AG04450 (cell line): ENCODE data around the gene ANKRD9. TPM values are rescaled to one million over a fixed set of nuclear protein-coding genes. Genes with fewer than 3 reads are reported as not detected.

Source experiments
- CTCF ChIA-PET: fragments of 300-600, 350-600 bp; formaldehyde crosslinking; extraction: SDS; loops from one replicate; lab custom pipeline; 2022; ENCODE audit warnings: antibody characterized with exemption, inconsistent platforms; lab: Charles Lee
- POLR2A ChIA-PET: fragments of 350-600 bp; formaldehyde crosslinking; extraction: SDS; loops from one replicate; lab custom pipeline; 2021; ENCODE audit warnings: antibody characterized with exemption, inconsistent platforms; lab: Yijun Ruan, JAX
- DNase-seq: peaks from one replicate; pipeline ENCODE4 v3.0.0-alpha.2; 2011; ENCODE audit warnings: low read depth, low spot score
- H3K27ac ChIP-seq: one replicate; pipeline ENCODE4 v1.5.1; 2012; ENCODE audit warnings: low read depth, low read length, control low read depth
- H3K27me3 ChIP-seq: one replicate; pipeline ENCODE4 v1.6.0; 2012; ENCODE audit warnings: low read length; ENCODE audit not compliant: control insufficient read depth, insufficient read depth
- H3K4me3 ChIP-seq: 2 replicates; pipeline ENCODE4 v1.5.1; 2011; ENCODE audit warnings: mild to moderate bottlenecking, low read depth, low read length, control low read depth
- H3K9me3 ChIP-seq: 2 replicates; pipeline ENCODE4 v1.5.1; 2012; ENCODE audit warnings: low read length; ENCODE audit not compliant: control insufficient read depth, insufficient read depth
- polyA minus RNA-seq: library from RNA; depleted of rRNA, polyadenylated mRNA; stranded (reverse); fragments of >200 nt; gene quantifications from 2 replicates; pipeline ENCODE4 v1.2.3, GENCODE V29; 2011; rRNA and poly(A)+ RNA removed
- polyA plus RNA-seq: library from polyadenylated mRNA; depleted of rRNA; stranded (reverse); fragments of >200 nt; gene quantifications from 2 replicates; pipeline ENCODE4 v1.2.3, GENCODE V29; 2011; rRNA removed
- TF ChIP-seq, protein P1 (sequence below): IDR thresholded peaks from 2 replicates; pipeline ENCODE4 v1.5.1; 2011; ENCODE audit warnings: low read depth, low read length, control low read depth, inconsistent platforms

ANKRD9 gene, protein sequence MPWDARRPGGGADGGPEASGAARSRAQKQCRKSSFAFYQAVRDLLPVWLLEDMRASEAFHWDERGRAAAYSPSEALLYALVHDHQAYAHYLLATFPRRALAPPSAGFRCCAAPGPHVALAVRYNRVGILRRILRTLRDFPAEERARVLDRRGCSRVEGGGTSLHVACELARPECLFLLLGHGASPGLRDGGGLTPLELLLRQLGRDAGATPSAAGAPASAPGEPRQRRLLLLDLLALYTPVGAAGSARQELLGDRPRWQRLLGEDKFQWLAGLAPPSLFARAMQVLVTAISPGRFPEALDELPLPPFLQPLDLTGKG
- polyA plus RNA-seq: 4.0 and 5.8 TPM in 2 replicates
- 2.8 TPM in 2 replicates for polyA minus RNA-seq

DNA sequence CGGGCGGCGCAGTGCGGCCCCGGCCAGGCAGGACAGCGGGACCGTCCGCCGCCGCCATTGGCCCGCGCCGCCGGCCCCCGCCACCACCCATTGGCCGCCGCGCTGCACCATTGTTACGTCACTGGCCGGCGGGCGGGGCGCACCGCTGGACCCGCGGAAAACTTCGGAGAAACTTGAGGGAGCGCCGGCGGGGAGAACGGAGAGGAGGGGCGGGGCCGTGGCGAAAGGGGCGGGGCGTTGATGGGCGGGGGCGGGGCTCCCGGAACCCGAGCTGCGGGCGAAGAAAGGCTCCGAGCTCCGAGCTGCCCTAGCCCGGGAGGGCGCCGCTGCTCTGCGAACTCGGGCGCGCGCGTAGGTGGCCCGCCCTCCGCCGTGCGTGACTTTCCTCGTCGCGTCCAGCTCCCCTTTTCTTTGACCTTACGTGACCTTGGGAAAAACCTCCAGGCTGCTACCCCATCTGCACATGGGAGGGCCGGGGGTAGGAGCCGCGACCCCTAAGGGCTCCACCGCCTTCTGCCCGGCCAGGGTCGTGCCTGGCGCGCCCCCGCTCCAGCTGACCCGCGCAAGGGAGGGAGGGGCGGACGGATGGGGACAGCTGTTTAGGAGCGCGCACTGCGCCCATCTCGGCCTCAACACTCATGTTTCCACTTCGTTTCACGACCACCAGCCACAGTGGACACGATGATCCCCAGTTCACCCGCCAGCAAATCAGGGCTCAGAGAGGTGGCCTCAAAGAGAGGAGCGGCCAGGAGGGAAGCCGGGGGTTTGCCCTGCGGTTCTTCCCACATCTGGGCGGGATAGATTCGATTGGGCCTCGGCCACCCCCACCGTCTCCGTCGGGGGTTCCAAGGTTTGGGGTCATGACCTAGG, at the start of gene ANKRD9:
TSS of gene ANKRD9 (minus strand) at position 31 of the 870 bp plus-strand sequence. CDS start 1,887 bp downstream, outside the sequence.
- ChIA-PET CTCF (interaction anchor here (0.5 to 2.9 kb wide), 2 partner anchors 31 to 73 kb away, joined by 3 to 15 read pairs; no protein-coding TSS in a partner anchor), POLR2A (interaction anchor here (0.5 to 0.6 kb wide), 2 partner anchors 160 to 887 kb away, joined by 3 to 4 read pairs; no protein-coding TSS in a partner anchor)
- TF ChIP-seq, protein P1, sequence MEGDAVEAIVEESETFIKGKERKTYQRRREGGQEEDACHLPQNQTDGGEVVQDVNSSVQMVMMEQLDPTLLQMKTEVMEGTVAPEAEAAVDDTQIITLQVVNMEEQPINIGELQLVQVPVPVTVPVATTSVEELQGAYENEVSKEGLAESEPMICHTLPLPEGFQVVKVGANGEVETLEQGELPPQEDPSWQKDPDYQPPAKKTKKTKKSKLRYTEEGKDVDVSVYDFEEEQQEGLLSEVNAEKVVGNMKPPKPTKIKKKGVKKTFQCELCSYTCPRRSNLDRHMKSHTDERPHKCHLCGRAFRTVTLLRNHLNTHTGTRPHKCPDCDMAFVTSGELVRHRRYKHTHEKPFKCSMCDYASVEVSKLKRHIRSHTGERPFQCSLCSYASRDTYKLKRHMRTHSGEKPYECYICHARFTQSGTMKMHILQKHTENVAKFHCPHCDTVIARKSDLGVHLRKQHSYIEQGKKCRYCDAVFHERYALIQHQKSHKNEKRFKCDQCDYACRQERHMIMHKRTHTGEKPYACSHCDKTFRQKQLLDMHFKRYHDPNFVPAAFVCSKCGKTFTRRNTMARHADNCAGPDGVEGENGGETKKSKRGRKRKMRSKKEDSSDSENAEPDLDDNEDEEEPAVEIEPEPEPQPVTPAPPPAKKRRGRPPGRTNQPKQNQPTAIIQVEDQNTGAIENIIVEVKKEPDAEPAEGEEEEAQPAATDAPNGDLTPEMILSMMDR: no peak
- DNase-seq: peak; percentile 77
- no peaks in the 10 kb centered on the region for H3K27me3 ChIP-seq
- no peaks in the 10 kb centered on the region for H3K9me3 ChIP-seq
- H3K4me3 ChIP-seq: peak within 1 kb of the TSS; percentile 67
- H3K27ac ChIP-seq: peak within 1 kb of the TSS; percentile 39

DNA sequence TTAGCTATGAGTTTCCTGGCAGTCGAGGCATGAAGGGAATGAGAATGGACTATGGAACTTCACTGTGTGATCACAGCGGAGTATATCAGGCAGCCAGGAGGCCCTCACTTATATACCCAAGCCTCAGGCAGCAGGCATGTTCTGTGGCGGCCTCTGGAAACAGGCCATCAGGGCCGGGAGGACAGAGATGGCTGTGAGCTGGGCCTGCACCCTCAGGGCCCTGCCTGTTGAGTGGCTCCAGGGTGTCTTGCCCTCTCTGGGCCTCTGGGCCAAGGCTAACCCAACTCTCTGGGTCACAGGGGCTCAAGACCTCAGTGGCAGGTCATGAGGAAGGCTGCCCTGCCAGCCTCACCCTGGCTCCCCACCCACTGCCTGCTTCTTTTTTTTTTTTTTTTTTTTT, 49.0 kb upstream of the ANKRD9 start:
- Histone ChIP-seq H3K9me3 (peaks cover 4% of the 10 kb centered on the region; the same call in 1 of the 2 replicates), H3K27me3 (no peaks in the 10 kb centered on the region), H3K4me3 (no peak overlapping the region), H3K27ac (no peak overlapping the region)
- POLR2A ChIA-PET: no interaction called here
- TF ChIP-seq, protein P1: no peak
- CTCF ChIA-PET: no interaction called here
- DNase-seq: no peak

DNA sequence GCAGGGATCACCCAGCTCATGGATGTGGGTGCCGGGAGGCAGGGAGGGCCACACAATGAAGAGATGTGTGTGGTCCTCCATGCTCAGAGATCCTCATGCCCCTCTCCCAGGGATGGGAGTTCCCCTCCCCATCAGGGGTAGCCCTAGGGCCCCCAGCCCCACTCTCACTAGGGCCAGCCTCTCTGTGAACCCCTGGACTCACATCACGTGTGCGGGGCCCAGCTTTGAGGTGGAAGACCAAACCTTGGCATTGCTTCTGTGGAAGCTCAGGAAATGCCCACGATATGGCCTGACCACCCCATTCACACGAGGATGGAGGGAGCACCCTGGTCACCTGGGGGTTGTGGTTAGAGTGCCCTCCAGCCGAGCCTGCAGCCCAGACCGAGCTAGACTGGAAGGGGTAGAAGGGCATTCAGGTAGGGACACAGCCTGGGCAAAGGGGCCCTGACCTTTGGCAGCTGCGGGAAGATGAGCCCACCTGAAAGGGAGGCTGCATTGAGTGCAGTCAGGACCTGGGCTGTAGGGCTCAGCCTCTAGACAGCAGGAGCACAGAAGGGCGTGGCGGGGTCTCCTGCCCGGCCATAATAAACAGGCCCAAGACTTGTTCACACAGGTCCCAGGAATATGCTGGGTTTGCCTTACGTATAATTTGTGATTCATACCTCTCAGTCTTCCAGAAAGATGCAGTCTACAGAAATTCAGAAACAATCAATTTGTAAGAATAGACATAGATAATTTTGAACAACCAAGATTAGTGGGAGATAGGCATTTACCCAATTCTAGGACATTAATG, 48.1 kb upstream of the ANKRD9 start:
- Histone ChIP-seq H3K27me3 (no peaks in the 10 kb centered on the region), H3K9me3 (no peaks in the 10 kb centered on the region), H3K27ac (no peak overlapping the region), H3K4me3 (no peak overlapping the region)
- ChIA-PET POLR2A (no interaction called here), CTCF (no interaction called here)
- TF ChIP-seq, protein P1: no peak
- no peak for DNase-seq

DNA sequence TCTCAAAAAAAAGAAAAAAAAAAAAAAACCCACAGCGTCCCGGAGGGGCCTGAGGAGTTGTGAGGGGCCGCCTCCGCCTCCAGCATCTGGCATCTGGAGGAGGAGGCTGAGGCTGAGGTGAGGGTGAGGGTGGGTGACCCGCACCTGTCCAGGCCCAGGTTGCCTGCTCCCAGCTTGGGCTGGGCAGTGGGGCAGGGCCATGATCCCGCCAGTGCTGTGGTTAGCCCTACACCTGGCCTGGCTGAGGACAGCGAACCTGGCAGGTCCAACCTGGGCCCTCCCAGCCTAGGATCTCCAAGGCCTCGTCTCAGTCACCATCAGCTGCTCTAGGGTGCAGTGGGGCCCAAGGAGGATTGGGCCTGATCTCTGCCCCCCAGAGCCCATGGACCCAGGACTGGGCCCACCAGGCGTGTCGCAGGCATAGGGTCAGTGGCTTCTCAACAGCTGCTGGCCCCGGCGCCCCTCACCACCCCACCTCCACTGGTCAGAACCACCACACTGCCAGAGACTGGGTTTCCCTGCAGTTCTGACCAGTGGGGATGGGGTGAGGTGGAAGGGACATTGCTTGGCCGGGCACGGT, 46.6 kb upstream of the ANKRD9 start:
- H3K4me3 ChIP-seq: no peak overlapping the region
- TF ChIP-seq, protein P1: no peak
- no peak for DNase-seq
- ChIA-PET CTCF (no interaction called here), POLR2A (interaction anchor here (0.6 kb wide), 1 partner anchor 47 kb away, joined by 3 read pairs; no protein-coding TSS in a partner anchor)
- H3K27me3 ChIP-seq: no peaks in the 10 kb centered on the region
- no peaks in the 10 kb centered on the region for H3K9me3 ChIP-seq
- H3K27ac ChIP-seq: no peak overlapping the region
